IPS-18c (cell line): Measurements from ENCODE around the gene ZC3H4.

ENCODE experiments used
- H3K4me3 ChIP-seq: 2 replicates; pipeline ENCODE4 v1.7.0; 2013; ENCODE audit warnings: low read depth, mild to moderate bottlenecking, low read length, moderate library complexity; ENCODE audit not compliant: insufficient read depth
- H3K9me3 ChIP-seq: one replicate; pipeline ENCODE4 v1.6.1; 2013; ENCODE audit warnings: mild to moderate bottlenecking, low read length, moderate library complexity; ENCODE audit not compliant: control insufficient read depth, insufficient read depth

The ZC3H4 gene

GRCh38 chr19:47112997-47113849, at the start of gene ZC3H4:
TSS of gene ZC3H4 (minus strand) at chr19:47113776. CDS start at chr19:47112584, 1,192 bp downstream.
- peaks cover 2% of the 10 kb centered on the region for H3K9me3 ChIP-seq
- H3K4me3 ChIP-seq, result peak within 1 kb of the TSS; percentile 89

GRCh38 chr19:47161876-47162489, 48.4 kb upstream of the ZC3H4 start:
- H3K9me3 ChIP-seq, result no peaks in the 10 kb centered on the region
- H3K4me3 ChIP-seq, result no peak overlapping the region

GRCh38 chr19:47158879-47159503, 45.4 kb upstream of the ZC3H4 start:
- no peaks in the 10 kb centered on the region for H3K9me3 ChIP-seq
- no peak overlapping the region for H3K4me3 ChIP-seq

- peak overlapping the region; percentile 21 for H3K4me3 ChIP-seq
- H3K9me3 ChIP-seq, result no peaks in the 10 kb centered on the region
Observed at GRCh38 chr19:47158367-47158791, 44.8 kb upstream of the ZC3H4 start.

- Histone ChIP-seq H3K9me3 (no peaks in the 10 kb centered on the region), H3K4me3 (peak overlapping the region; percentile 21)
Observed at GRCh38 chr19:47157431-47158321, 44.1 kb upstream of the ZC3H4 start.

DNA sequence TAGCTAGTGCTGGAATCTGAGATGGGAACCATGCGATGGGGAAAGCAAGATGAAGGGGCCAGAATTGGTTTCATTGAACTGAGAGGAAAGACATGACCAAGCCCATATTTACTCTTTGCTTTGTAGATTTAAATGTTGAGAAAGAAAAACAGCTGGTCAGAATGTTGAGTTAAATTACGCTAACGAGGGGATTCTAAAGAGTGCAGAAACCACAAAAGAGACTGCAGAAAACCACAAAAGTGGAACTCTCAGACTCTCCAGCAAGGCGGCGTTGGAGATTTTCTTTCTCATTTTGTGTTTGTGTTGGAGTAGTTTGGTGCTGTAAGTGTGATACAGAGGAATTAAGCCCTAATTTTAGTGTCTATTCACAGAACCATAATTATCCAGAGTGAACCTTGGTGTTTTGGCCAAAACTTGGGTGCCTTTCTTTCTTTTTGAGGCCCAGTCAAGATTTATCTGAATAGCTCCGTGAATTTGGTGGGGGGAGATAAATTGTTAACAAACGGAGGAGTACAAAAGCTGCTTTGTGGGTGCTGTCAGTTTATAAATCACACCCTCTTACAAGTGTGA, 43.4 kb upstream of the ZC3H4 start:
- Histone ChIP-seq H3K9me3 (no peaks in the 10 kb centered on the region), H3K4me3 (no peak overlapping the region)

DNA sequence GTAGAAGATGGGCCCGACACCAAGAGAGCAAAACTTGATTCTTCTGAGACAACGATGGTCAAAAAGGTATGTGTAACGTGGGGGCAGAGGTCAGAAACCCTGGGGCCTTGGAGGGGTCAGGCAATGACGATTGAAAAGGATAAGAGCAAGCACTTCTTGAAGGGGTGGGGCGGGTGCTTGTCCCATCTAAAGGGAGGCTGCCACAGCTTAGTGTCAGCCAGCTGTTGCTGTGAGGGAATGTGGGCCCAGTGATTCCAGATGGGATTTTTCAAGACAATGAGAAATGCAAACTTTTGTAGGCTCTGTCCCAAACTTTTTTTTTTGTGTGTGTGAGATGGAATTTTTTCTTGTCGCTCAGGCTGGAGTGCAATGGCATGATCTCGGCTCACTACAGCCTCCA, 41.6 kb upstream of the ZC3H4 start:
- no peaks in the 10 kb centered on the region for H3K9me3 ChIP-seq
- H3K4me3 ChIP-seq, result no peak overlapping the region

- no peak overlapping the region for H3K4me3 ChIP-seq
- no peaks in the 10 kb centered on the region for H3K9me3 ChIP-seq
Observed at GRCh38 chr19:47153266-47153665, 39.7 kb upstream of the ZC3H4 start.

DNA sequence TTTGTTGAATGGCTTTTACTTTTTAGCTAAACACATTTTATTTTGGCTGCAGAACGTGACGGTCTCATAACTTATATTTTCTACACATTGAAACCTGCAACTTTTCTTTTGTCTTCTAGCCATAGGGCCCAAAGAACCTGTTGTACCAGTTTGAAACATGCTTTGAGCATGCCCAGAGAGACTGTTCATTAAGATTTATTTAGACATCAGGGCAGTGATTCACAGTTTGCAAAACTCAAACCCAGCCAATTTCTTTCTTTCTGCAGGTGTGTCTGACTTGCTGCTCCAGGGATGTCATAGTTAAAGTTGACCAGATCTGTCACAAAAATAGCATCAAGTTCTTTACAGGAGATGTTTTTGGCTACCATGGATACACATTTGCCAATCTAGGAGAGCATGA, 39.1 kb upstream of the ZC3H4 start:
- H3K9me3 ChIP-seq, result no peaks in the 10 kb centered on the region
- H3K4me3 ChIP-seq, result no peak overlapping the region

- H3K4me3 ChIP-seq, result no peak overlapping the region
- H3K9me3 ChIP-seq, result no peaks in the 10 kb centered on the region
Observed at GRCh38 chr19:47152205-47152604, 38.6 kb upstream of the ZC3H4 start.

DNA sequence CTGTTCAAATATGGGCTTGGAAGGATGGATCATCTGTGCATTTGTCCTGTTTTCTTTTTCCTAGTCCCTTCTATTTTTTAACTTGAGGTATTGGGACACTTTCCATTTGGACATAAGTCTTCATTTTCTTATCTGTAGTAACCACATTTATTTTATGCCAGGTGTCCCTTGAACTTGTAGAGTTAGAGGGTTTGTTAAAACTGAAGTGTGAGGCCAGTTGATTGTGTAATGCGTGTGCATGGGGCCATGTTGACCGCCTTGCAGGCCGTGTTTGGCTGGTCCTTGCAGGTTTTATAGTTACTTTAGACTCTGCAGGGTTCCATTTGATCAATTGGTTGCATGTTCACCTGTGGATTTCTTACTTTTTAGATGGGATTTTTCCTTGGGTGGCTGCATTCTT, 38.1 kb upstream of the ZC3H4 start:
- H3K9me3 ChIP-seq, result no peaks in the 10 kb centered on the region
- no peak overlapping the region for H3K4me3 ChIP-seq

- H3K4me3 ChIP-seq, result no peak overlapping the region
- no peaks in the 10 kb centered on the region for H3K9me3 ChIP-seq
Observed at GRCh38 chr19:47146920-47147319, 33.3 kb upstream of the ZC3H4 start.

DNA sequence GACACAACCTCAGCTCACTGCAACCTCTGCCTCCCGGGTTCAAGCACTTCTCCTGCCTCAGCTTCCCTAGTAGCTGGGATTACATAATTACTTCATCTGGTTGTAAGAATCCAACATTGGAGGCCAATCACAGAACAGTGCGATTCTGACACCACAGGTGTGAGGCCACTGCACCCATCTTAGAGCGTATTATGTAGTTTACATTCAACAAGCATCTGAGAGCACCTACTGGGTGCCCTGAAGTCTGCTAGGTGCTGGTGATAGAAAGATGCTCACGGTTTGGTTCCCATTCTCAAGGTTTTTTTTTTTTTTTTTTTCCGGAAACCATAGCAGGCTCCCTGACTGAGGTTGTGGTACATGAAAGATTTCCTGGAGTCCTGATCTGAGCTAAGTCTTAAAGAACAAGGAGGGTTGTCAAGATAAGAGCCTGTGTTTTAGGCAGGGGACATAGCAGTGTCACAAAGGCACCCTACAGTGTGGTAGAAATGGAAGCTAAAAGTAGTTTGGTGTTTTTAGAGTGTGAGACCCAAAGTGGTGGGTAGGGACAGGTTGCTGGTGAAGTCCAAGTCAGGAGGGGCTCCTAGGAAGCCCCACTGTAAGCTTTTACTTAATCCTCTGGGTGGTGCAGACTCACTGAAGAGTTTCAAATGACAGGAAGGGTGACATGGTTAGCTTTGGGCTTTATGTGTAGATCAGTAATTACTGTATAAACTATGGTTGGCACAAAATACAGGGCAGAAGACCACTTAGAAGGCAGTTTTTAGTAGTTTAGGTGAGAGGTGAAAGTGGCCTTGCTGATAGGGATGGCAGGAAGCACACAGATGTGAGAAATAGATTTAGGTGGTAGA, 32.3 kb upstream of the ZC3H4 start:
- Histone ChIP-seq H3K4me3 (no peak overlapping the region), H3K9me3 (no peaks in the 10 kb centered on the region)

GRCh38 chr19:47144630-47145029, 31.1 kb upstream of the ZC3H4 start:
- H3K9me3 ChIP-seq, result no peaks in the 10 kb centered on the region
- H3K4me3 ChIP-seq, result no peak overlapping the region

- no peak overlapping the region for H3K4me3 ChIP-seq
Observed at GRCh38 chr19:47143322-47144073, 29.9 kb upstream of the ZC3H4 start.

GRCh38 chr19:47142779-47143178, 29.2 kb upstream of the ZC3H4 start:
- H3K4me3 ChIP-seq, result no peak overlapping the region
- H3K9me3 ChIP-seq, result no peaks in the 10 kb centered on the region

More at GRCh38 chr19:47143322-47144073, 29.9 kb upstream of the ZC3H4 start:
- no peaks in the 10 kb centered on the region for H3K9me3 ChIP-seq
